Measurements from ENCODE around the gene IFI16.

The IFI16 gene

GRCh38 chr1:159012495-159012894 is 2.8 kb downstream of the IFI16 start:
- Histone ChIP-seq H3K18ac (ENCODE audit: low read depth in 1 of 2, low read length in 2 of 2) (peak overlapping the region; percentile 24 to 62), H3K27me3 (ENCODE audit: control insufficient read depth in 1 of 2, insufficient read depth in 1 of 2, low read length in 2 of 2) (no peaks in the 10 kb centered on the region), H3K9ac (ENCODE audit: low read length) (peak overlapping the region; percentile 99), H3K79me1 (replicated peaks; ENCODE audit: low read length, poor library complexity, severe bottlenecking) (peaks cover 16% of the 10 kb centered on the region), H2BK15ac (ENCODE audit: low read depth, poor library complexity, severe bottlenecking) (no peak overlapping the region), H4K91ac (ENCODE audit: low read length) (no peak overlapping the region), H2AFZ (ENCODE audit: low read depth, low read length) (no peak overlapping the region), H2BK12ac (ENCODE audit: low read length in 2 of 2) (no peak overlapping the region), H3K4me1 (ENCODE audit: control insufficient read depth, insufficient read depth, low read depth, low read length) (peaks cover 8% of the 10 kb centered on the region), H3K4me2 (ENCODE audit: low read length, poor library complexity, severe bottlenecking) (peak overlapping the region; percentile 74), H4K8ac (ENCODE audit: low read length) (no peak overlapping the region), H2BK5ac (ENCODE audit: low read depth, low read length, poor library complexity, severe bottlenecking) (no peak overlapping the region), H3K36me3 (ENCODE audit: control insufficient read depth in 1 of 2, insufficient read depth in 2 of 2, low read depth in 1 of 2, low read length in 2 of 2) (peaks cover 5 to 62% of the 10 kb centered on the region in 2 experiments), H2BK120ac (ENCODE audit: low read depth, low read length) (no peak overlapping the region), H3K4ac (ENCODE audit: low read depth in 1 of 2, low read length in 2 of 2) (no peak overlapping the region), H3K9me3 (ENCODE audit: control insufficient read depth, low read length) (no peaks in the 10 kb centered on the region), H3K4me3 (ENCODE audit: insufficient read depth in 1 of 2, low read depth in 1 of 2, low read length in 2 of 2) (peak overlapping the region in 1 of 2 experiments; percentile 86), H2AK5ac (ENCODE audit: low read length, severe bottlenecking) (no peak overlapping the region), H3K14ac (ENCODE audit: low read length in 2 of 2) (no peak overlapping the region), H3K23ac (ENCODE audit: low read length in 2 of 2) (no peak overlapping the region), H3K27ac (ENCODE audit: low read length, poor library complexity, severe bottlenecking) (no peak overlapping the region)
- DNase-seq = peak; percentile 54
- WGBS = 68% methylated on average over 3 of the region's 6 CpGs

- Histone ChIP-seq H3K9ac (ENCODE audit: low read length) (peak overlapping the region; percentile 89), H3K4me1 (ENCODE audit: control insufficient read depth, insufficient read depth, low read depth, low read length) (peaks cover 7% of the 10 kb centered on the region), H2AFZ (ENCODE audit: low read depth, low read length) (no peak overlapping the region), H3K27ac (ENCODE audit: low read length, poor library complexity, severe bottlenecking) (no peak overlapping the region), H2BK12ac (ENCODE audit: low read length in 2 of 2) (no peak overlapping the region), H3K14ac (ENCODE audit: low read length in 2 of 2) (no peak overlapping the region), H3K79me1 (replicated peaks; ENCODE audit: low read length, poor library complexity, severe bottlenecking) (peaks cover 16% of the 10 kb centered on the region), H2AK5ac (ENCODE audit: low read length, severe bottlenecking) (peak overlapping the region; percentile 81), H2BK120ac (ENCODE audit: low read depth, low read length) (no peak overlapping the region), H3K18ac (ENCODE audit: low read depth in 1 of 2, low read length in 2 of 2) (no peak overlapping the region), H3K4me3 (ENCODE audit: insufficient read depth in 1 of 2, low read depth in 1 of 2, low read length in 2 of 2) (peak overlapping the region in 1 of 2 experiments; percentile 86), H3K36me3 (ENCODE audit: control insufficient read depth in 1 of 2, insufficient read depth in 2 of 2, low read depth in 1 of 2, low read length in 2 of 2) (peaks cover 5 to 78% of the 10 kb centered on the region in 2 experiments), H3K4me2 (ENCODE audit: low read length, poor library complexity, severe bottlenecking) (no peak overlapping the region), H2BK5ac (ENCODE audit: low read depth, low read length, poor library complexity, severe bottlenecking) (no peak overlapping the region), H2BK15ac (ENCODE audit: low read depth, poor library complexity, severe bottlenecking) (no peak overlapping the region), H3K23ac (ENCODE audit: low read length in 2 of 2) (no peak overlapping the region), H3K9me3 (ENCODE audit: control insufficient read depth, low read length) (no peaks in the 10 kb centered on the region), H4K8ac (ENCODE audit: low read length) (no peak overlapping the region), H4K91ac (ENCODE audit: low read length) (no peak overlapping the region), H3K4ac (ENCODE audit: low read depth in 1 of 2, low read length in 2 of 2) (no peak overlapping the region), H3K27me3 (ENCODE audit: control insufficient read depth in 1 of 2, insufficient read depth in 1 of 2, low read length in 2 of 2) (no peaks in the 10 kb centered on the region)
- 89% methylated on average over 3 of the region's 3 CpGs for whole genome bisulfite sequencing
- DNase-seq = no peak
Measured at GRCh38 chr1:159014003-159014571, 4.4 kb downstream of the IFI16 start.

GRCh38 chr1:159014851-159015250 is 5.1 kb downstream of the IFI16 start:
- Histone ChIP-seq H3K4me1 (ENCODE audit: control insufficient read depth, insufficient read depth, low read depth, low read length) (peaks cover 7% of the 10 kb centered on the region), H3K4ac (ENCODE audit: low read depth in 1 of 2, low read length in 2 of 2) (peak overlapping the region in 1 of 2 experiments; percentile 11), H2BK12ac (ENCODE audit: low read length in 2 of 2) (peak overlapping the region in 1 of 2 experiments; percentile 15), H2BK120ac (ENCODE audit: low read depth, low read length) (no peak overlapping the region), H3K4me2 (ENCODE audit: low read length, poor library complexity, severe bottlenecking) (no peak overlapping the region), H3K4me3 (ENCODE audit: insufficient read depth in 1 of 2, low read depth in 1 of 2, low read length in 2 of 2) (peak overlapping the region in 1 of 2 experiments; percentile 86), H3K79me1 (replicated peaks; ENCODE audit: low read length, poor library complexity, severe bottlenecking) (peaks cover 17% of the 10 kb centered on the region), H3K9ac (ENCODE audit: low read length) (peak overlapping the region; percentile 89), H3K14ac (ENCODE audit: low read length in 2 of 2) (no peak overlapping the region), H2AK5ac (ENCODE audit: low read length, severe bottlenecking) (no peak overlapping the region), H2BK5ac (ENCODE audit: low read depth, low read length, poor library complexity, severe bottlenecking) (no peak overlapping the region), H3K27me3 (ENCODE audit: control insufficient read depth in 1 of 2, insufficient read depth in 1 of 2, low read length in 2 of 2) (no peaks in the 10 kb centered on the region), H3K9me3 (ENCODE audit: control insufficient read depth, low read length) (no peaks in the 10 kb centered on the region), H3K36me3 (ENCODE audit: control insufficient read depth in 1 of 2, insufficient read depth in 2 of 2, low read depth in 1 of 2, low read length in 2 of 2) (peaks cover 5 to 84% of the 10 kb centered on the region in 2 experiments), H3K27ac (ENCODE audit: low read length, poor library complexity, severe bottlenecking) (no peak overlapping the region), H2AFZ (ENCODE audit: low read depth, low read length) (no peak overlapping the region), H2BK15ac (ENCODE audit: low read depth, poor library complexity, severe bottlenecking) (no peak overlapping the region), H3K18ac (ENCODE audit: low read depth in 1 of 2, low read length in 2 of 2) (no peak overlapping the region), H4K8ac (ENCODE audit: low read length) (no peak overlapping the region), H3K23ac (ENCODE audit: low read length in 2 of 2) (no peak overlapping the region), H4K91ac (ENCODE audit: low read length) (no peak overlapping the region)
- DNase-seq = no peak
- WGBS = 78% methylated on average over 2 of the region's 3 CpGs

GRCh38 chr1:159015440-159015909 is 5.8 kb downstream of the IFI16 start:
- no peak overlapping the region for H2AFZ ChIP-seq (ENCODE audit: low read depth, low read length)
- peaks cover 5 to 90% of the 10 kb centered on the region in 2 experiments for H3K36me3 ChIP-seq (ENCODE audit: control insufficient read depth in 1 of 2, insufficient read depth in 2 of 2, low read depth in 1 of 2, low read length in 2 of 2)
- H4K8ac ChIP-seq (ENCODE audit: low read length) = no peak overlapping the region
- H3K79me1 ChIP-seq (replicated peaks; ENCODE audit: low read length, poor library complexity, severe bottlenecking) = peaks cover 17% of the 10 kb centered on the region
- H3K4me3 ChIP-seq (ENCODE audit: insufficient read depth in 1 of 2, low read depth in 1 of 2, low read length in 2 of 2) = peak overlapping the region in 1 of 2 experiments; percentile 86
- no peak overlapping the region for H2BK120ac ChIP-seq (ENCODE audit: low read depth, low read length)
- no peaks in the 10 kb centered on the region for H3K27me3 ChIP-seq (ENCODE audit: control insufficient read depth in 1 of 2, insufficient read depth in 1 of 2, low read length in 2 of 2)
- no peak overlapping the region for H2BK5ac ChIP-seq (ENCODE audit: low read depth, low read length, poor library complexity, severe bottlenecking)
- no peak overlapping the region for H3K23ac ChIP-seq (ENCODE audit: low read length in 2 of 2)
- no peak overlapping the region for H2BK15ac ChIP-seq (ENCODE audit: low read depth, poor library complexity, severe bottlenecking)
- peak overlapping the region; percentile 47 to 67 for H3K18ac ChIP-seq (ENCODE audit: low read depth in 1 of 2, low read length in 2 of 2)
- no peaks in the 10 kb centered on the region for H3K9me3 ChIP-seq (ENCODE audit: control insufficient read depth, low read length)
- H3K27ac ChIP-seq (ENCODE audit: low read length, poor library complexity, severe bottlenecking) = peak overlapping the region; percentile 55
- DNase-seq = peak; percentile 93
- H3K4me2 ChIP-seq (ENCODE audit: low read length, poor library complexity, severe bottlenecking) = no peak overlapping the region
- no peak overlapping the region for H2AK5ac ChIP-seq (ENCODE audit: low read length, severe bottlenecking)
- H3K9ac ChIP-seq (ENCODE audit: low read length) = peak overlapping the region; percentile 89
- H3K14ac ChIP-seq (ENCODE audit: low read length in 2 of 2) = peak overlapping the region in 1 of 2 experiments; percentile 93
- H2BK12ac ChIP-seq (ENCODE audit: low read length in 2 of 2) = no peak overlapping the region
- H3K4ac ChIP-seq (ENCODE audit: low read depth in 1 of 2, low read length in 2 of 2) = peak overlapping the region in 1 of 2 experiments; percentile 92
- H3K4me1 ChIP-seq (ENCODE audit: control insufficient read depth, insufficient read depth, low read depth, low read length) = peaks cover 7% of the 10 kb centered on the region
- peak overlapping the region; percentile 28 for H4K91ac ChIP-seq (ENCODE audit: low read length)
- 39% methylated on average over 4 of the region's 4 CpGs for WGBS

All from mesenchymal stem cell (in vitro differentiated cells and primary cell).